NOMO-1 (cell line): Measurements from ENCODE around the gene GMEB2.
"Not testable (repeated sequence)": the region's sequence is repeated elsewhere in the genome, so short reads cannot be mapped to it uniquely, and the experiment has no call there.

ENCODE experiments used
- DNase-seq, 2 experiments: peaks; one replicate each; lab custom pipeline; 2025; ENCODE audit not compliant: unreplicated experiment in 2 of 2; lab: John Stamatoyannopoulos, UW

Gene GMEB2

GRCh38 chr20:63657937-63658748 lies 31.2 kb upstream of the GMEB2 start, which contains the start of gene RTEL1:
RTEL1 (plus strand) TSS chr20:63658312; CDS start chr20:63659403, 1,091 bp downstream.
- peak; percentile 85 to 90 for DNase-seq

GRCh38 chr20:63657260-63657936 lies 30.5 kb upstream of the GMEB2 start:
- peak in 1 of 2 experiments; percentile 23 for DNase-seq

- DNase-seq: no peak
Observed at GRCh38 chr20:63656451-63656850, 29.6 kb upstream of the GMEB2 start.

GRCh38 chr20:63655249-63655648 lies 28.3 kb upstream of the GMEB2 start:
- no peak for DNase-seq

GRCh38 chr20:63653974-63654668 lies 27.2 kb upstream of the GMEB2 start:
- DNase-seq: no peak

GRCh38 chr20:63653041-63653973 lies 26.4 kb upstream of the GMEB2 start, which contains the start of gene STMN3:
STMN3 (minus strand) TSS chr20:63653424; CDS start chr20:63653345, 79 bp downstream.
- DNase-seq: peak; percentile 72 to 92

GRCh38 chr20:63652192-63652980 lies 25.5 kb upstream of the GMEB2 start:
- no peak for DNase-seq

- DNase-seq: no peak
Observed at GRCh38 chr20:63651942-63652191, 25.0 kb upstream of the GMEB2 start.

- DNase-seq: not testable (repeated sequence)
Observed at GRCh38 chr20:63650486-63650885, 23.6 kb upstream of the GMEB2 start.

- DNase-seq: no peak
Observed at GRCh38 chr20:63648895-63649589, 22.1 kb upstream of the GMEB2 start.

GRCh38 chr20:63648190-63648589 lies 21.3 kb upstream of the GMEB2 start:
- DNase-seq: no peak

- no peak for DNase-seq
Observed at GRCh38 chr20:63645218-63645617, 18.3 kb upstream of the GMEB2 start.

GRCh38 chr20:63643946-63644345 lies 17.0 kb upstream of the GMEB2 start:
- no peak for DNase-seq

GRCh38 chr20:63643499-63643898 lies 16.6 kb upstream of the GMEB2 start:
- no peak for DNase-seq

GRCh38 chr20:63642527-63643247 lies 15.8 kb upstream of the GMEB2 start:
- no peak for DNase-seq

GRCh38 chr20:63641792-63642523 lies 15.1 kb upstream of the GMEB2 start:
- peak; percentile 64 to 69 for DNase-seq

- peak in 1 of 2 experiments; percentile 56 for DNase-seq
Observed at GRCh38 chr20:63641146-63641791, 14.4 kb upstream of the GMEB2 start.
